ENCODE data around the gene CDH13.
A peak's percentile ranks its signal among the peaks of the same experiment; 100 is the strongest.

The CDH13 gene

GRCh38 chr16:83603723-83604570, 977.2 kb downstream of the CDH13 start:
- no peak for DNase-seq (ENCODE audit: low read depth in 2 of 2)

GRCh38 chr16:83606486-83607030, 979.8 kb downstream of the CDH13 start:
- no peak for DNase-seq (ENCODE audit: low read depth in 2 of 2)

GRCh38 chr16:83609178-83609577, 982.4 kb downstream of the CDH13 start:
- no peak for DNase-seq (ENCODE audit: low read depth in 2 of 2)

- DNase-seq (ENCODE audit: low read depth in 2 of 2): peak; percentile 33 to 37
Observed at GRCh38 chr16:83615141-83615952, 988.6 kb downstream of the CDH13 start.

GRCh38 chr16:83615953-83616350, 989.2 kb downstream of the CDH13 start:
- no peak for DNase-seq (ENCODE audit: low read depth in 2 of 2)

- no peak for DNase-seq (ENCODE audit: low read depth in 2 of 2)
Observed at GRCh38 chr16:83619381-83620150, 992.8 kb downstream of the CDH13 start.

GRCh38 chr16:83622010-83622409, 995.2 kb downstream of the CDH13 start:
- no peak for DNase-seq (ENCODE audit: low read depth in 2 of 2)

GRCh38 chr16:83623091-83623730, 996.4 kb downstream of the CDH13 start:
- DNase-seq (ENCODE audit: low read depth in 2 of 2): no peak

- DNase-seq (ENCODE audit: low read depth in 2 of 2): no peak
Observed at GRCh38 chr16:83623892-83624291, 997.1 kb downstream of the CDH13 start.

- DNase-seq (ENCODE audit: low read depth in 2 of 2): no peak
Observed at GRCh38 chr16:83624429-83625120, 997.8 kb downstream of the CDH13 start.

GRCh38 chr16:83626204-83626603, 999.4 kb downstream of the CDH13 start:
- no peak for DNase-seq (ENCODE audit: low read depth in 2 of 2)

GRCh38 chr16:83626676-83627075, 999.9 kb downstream of the CDH13 start:
- no peak for DNase-seq (ENCODE audit: low read depth in 2 of 2)

- no peak for DNase-seq (ENCODE audit: low read depth in 2 of 2)
Observed at GRCh38 chr16:83627996-83628395, 1001.2 kb downstream of the CDH13 start.

- no peak for DNase-seq (ENCODE audit: low read depth in 2 of 2)
Observed at GRCh38 chr16:83629426-83629825, 1002.7 kb downstream of the CDH13 start.

GRCh38 chr16:83629836-83630235, 1003.1 kb downstream of the CDH13 start:
- no peak for DNase-seq (ENCODE audit: low read depth in 2 of 2)

GRCh38 chr16:83630979-83631378, 1004.2 kb downstream of the CDH13 start:
- no peak for DNase-seq (ENCODE audit: low read depth in 2 of 2)

GRCh38 chr16:83633286-83633685, 1006.5 kb downstream of the CDH13 start:
- DNase-seq (ENCODE audit: low read depth in 2 of 2): no peak

GRCh38 chr16:83648347-83648746, 1021.6 kb downstream of the CDH13 start:
- DNase-seq (ENCODE audit: low read depth in 2 of 2): no peak

- no peak for DNase-seq (ENCODE audit: low read depth in 2 of 2)
Observed at GRCh38 chr16:83651871-83652270, 1025.1 kb downstream of the CDH13 start.

GRCh38 chr16:83652943-83653342, 1026.2 kb downstream of the CDH13 start:
- DNase-seq (ENCODE audit: low read depth in 2 of 2): peak; percentile 58

- peak; percentile 75 to 78 for DNase-seq (ENCODE audit: low read depth in 2 of 2)
Observed at GRCh38 chr16:83653785-83654184, 1027.0 kb downstream of the CDH13 start.

All from fibroblast of skin of left quadriceps (primary cell).